Measurements from ENCODE around the gene FAM118B.

DNA sequence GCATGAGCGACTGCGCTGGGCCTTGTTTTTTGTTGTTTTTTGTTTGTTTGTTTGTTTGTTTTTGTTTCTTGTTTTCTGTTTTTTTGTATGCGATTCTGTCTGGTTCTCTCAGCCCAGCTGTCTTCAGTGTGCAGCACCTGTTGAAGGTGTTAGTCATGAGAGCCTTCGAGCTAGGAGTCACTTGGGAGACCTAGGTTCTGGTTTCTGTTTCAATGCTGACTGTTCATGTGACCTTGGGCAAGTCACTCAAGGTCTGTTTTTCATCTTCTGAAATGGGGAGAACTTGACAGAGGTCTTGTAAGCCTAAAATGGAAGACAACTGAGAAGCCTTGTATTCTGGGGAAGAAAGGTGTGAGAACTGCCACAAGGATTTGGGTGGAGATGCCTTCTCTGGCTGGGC lies 94.1 kb downstream of the FAM118B start:
- TF ChIP-seq GABPA (IDR thresholded peaks at IDR 0.05; ENCODE audit: borderline replicate concordance, insufficient read depth, low read length) (no peak), SP4 (IDR thresholded peaks at IDR 0.05; ENCODE audit: low read length) (no peak), SIX5 (IDR thresholded peaks at IDR 0.05; ENCODE audit: low read depth, low read length) (no peak), TBP (IDR thresholded peaks at IDR 0.05; ENCODE audit: low read depth, low read length) (no peak), POLR2A (IDR thresholded peaks at IDR 0.05; ENCODE audit: control extremely low read depth in 1 of 2, low read depth in 2 of 2, low read length in 2 of 2) (no peak)
- TF ChIP-seq, protein P1, sequence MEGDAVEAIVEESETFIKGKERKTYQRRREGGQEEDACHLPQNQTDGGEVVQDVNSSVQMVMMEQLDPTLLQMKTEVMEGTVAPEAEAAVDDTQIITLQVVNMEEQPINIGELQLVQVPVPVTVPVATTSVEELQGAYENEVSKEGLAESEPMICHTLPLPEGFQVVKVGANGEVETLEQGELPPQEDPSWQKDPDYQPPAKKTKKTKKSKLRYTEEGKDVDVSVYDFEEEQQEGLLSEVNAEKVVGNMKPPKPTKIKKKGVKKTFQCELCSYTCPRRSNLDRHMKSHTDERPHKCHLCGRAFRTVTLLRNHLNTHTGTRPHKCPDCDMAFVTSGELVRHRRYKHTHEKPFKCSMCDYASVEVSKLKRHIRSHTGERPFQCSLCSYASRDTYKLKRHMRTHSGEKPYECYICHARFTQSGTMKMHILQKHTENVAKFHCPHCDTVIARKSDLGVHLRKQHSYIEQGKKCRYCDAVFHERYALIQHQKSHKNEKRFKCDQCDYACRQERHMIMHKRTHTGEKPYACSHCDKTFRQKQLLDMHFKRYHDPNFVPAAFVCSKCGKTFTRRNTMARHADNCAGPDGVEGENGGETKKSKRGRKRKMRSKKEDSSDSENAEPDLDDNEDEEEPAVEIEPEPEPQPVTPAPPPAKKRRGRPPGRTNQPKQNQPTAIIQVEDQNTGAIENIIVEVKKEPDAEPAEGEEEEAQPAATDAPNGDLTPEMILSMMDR (IDR thresholded peaks at IDR 0.05; ENCODE audit: control extremely low read depth in 1 of 3, insufficient read depth in 1 of 3, low read depth in 1 of 3, low read length in 3 of 3), result no peak
